Parathyroid adenoma (tissue), 2 donors: ENCODE data around the gene MAPT.
"Not testable (repeated sequence)": the region's sequence is repeated elsewhere in the genome, so short reads cannot be mapped to it uniquely, and the experiment has no call there.

ENCODE experiments used
- H2AFZ ChIP-seq: fragments of 300-600 bp; sonication (generic); one replicate; pipeline ENCODE4 v1.7.0; 2017; ENCODE audit warnings: antibody characterized with exemption, mild to moderate bottlenecking
- H3K27ac ChIP-seq: fragments of 300-600 bp; sonication (generic); one replicate; pipeline ENCODE4 v1.7.0; 2017
- H3K27me3 ChIP-seq: fragments of 300-600 bp; sonication (generic); one replicate; pipeline ENCODE4 v1.7.0; 2017; ENCODE audit warnings: low read length; ENCODE audit not compliant: control insufficient read depth, insufficient read depth
- H3K36me3 ChIP-seq: fragments of 300-600 bp; sonication (generic); one replicate; pipeline ENCODE4 v1.7.0; 2017; ENCODE audit warnings: low read length; ENCODE audit not compliant: control insufficient read depth, insufficient read depth
- H3K4me1 ChIP-seq: fragments of 300-600 bp; sonication (generic); one replicate; pipeline ENCODE4 v1.7.0; 2017; ENCODE audit warnings: control low read depth
- H3K4me2 ChIP-seq: fragments of 300-600 bp; sonication (generic); one replicate; pipeline ENCODE4 v1.7.0; 2017; ENCODE audit warnings: low read length
- H3K4me3 ChIP-seq: fragments of 300-600 bp; sonication (generic); one replicate; pipeline ENCODE4 v1.7.0; 2017; ENCODE audit warnings: low read depth, low read length
- H3K79me2 ChIP-seq: fragments of 300-600 bp; sonication (generic); one replicate; pipeline ENCODE4 v1.7.0; 2017; ENCODE audit warnings: control low read depth
- H3K9ac ChIP-seq: fragments of 300-600 bp; sonication (generic); one replicate; pipeline ENCODE4 v1.7.0; 2017; ENCODE audit warnings: mild to moderate bottlenecking
- H3K9me3 ChIP-seq: fragments of 300-600 bp; sonication (generic); one replicate; pipeline ENCODE4 v1.7.0; 2017; ENCODE audit warnings: low read length; ENCODE audit not compliant: control insufficient read depth
- TF ChIP-seq, protein P1 (sequence below): fragments of 300-600 bp; sonication (generic); IDR thresholded peaks from one replicate; pipeline ENCODE4 v1.7.0; 2017; ENCODE audit warnings: antibody characterized with exemption, mild to moderate bottlenecking
- donor health status: primary hyperparathyroidism.

MAPT gene

DNA sequence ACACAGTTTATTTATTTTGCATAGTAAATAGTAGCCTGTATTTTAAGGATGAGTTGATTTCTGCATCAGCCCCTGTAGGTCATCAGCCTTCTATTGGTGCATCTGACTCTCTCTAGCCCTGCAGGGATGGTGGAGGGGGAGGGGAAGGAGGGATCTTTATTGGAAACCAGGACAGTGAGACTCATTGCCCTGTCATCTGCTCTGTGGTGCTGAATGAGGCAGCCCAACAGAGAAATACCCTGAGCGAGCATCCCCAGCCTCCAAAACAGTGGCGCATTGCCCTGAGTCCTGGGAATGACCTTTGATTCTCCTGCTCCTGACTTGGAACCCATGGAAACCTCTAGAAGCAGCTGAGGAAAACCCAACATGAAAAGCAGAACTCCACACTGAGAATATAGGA is 59.2 kb downstream of the MAPT start:
- Histone ChIP-seq H3K4me2 (no peak overlapping the region), H2AFZ (no peak overlapping the region), H3K79me2 (peaks cover 6% of the 10 kb centered on the region), H3K27ac (no peak overlapping the region), H3K4me3 (no peak overlapping the region), H3K4me1 (peaks cover 6% of the 10 kb centered on the region), H3K9me3 (no peaks in the 10 kb centered on the region), H3K27me3 (no peaks in the 10 kb centered on the region), H3K36me3 (no peaks in the 10 kb centered on the region), H3K9ac (no peak overlapping the region)
- TF ChIP-seq, protein P1, sequence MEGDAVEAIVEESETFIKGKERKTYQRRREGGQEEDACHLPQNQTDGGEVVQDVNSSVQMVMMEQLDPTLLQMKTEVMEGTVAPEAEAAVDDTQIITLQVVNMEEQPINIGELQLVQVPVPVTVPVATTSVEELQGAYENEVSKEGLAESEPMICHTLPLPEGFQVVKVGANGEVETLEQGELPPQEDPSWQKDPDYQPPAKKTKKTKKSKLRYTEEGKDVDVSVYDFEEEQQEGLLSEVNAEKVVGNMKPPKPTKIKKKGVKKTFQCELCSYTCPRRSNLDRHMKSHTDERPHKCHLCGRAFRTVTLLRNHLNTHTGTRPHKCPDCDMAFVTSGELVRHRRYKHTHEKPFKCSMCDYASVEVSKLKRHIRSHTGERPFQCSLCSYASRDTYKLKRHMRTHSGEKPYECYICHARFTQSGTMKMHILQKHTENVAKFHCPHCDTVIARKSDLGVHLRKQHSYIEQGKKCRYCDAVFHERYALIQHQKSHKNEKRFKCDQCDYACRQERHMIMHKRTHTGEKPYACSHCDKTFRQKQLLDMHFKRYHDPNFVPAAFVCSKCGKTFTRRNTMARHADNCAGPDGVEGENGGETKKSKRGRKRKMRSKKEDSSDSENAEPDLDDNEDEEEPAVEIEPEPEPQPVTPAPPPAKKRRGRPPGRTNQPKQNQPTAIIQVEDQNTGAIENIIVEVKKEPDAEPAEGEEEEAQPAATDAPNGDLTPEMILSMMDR: no peak

- Histone ChIP-seq H3K9me3 (no peaks in the 10 kb centered on the region), H3K4me3 (no peak overlapping the region), H3K4me2 (no peak overlapping the region), H2AFZ (no peak overlapping the region), H3K27ac (no peak overlapping the region), H3K4me1 (no peaks in the 10 kb centered on the region), H3K27me3 (no peaks in the 10 kb centered on the region), H3K79me2 (peaks cover 6% of the 10 kb centered on the region), H3K36me3 (no peaks in the 10 kb centered on the region), H3K9ac (no peak overlapping the region)
- TF ChIP-seq, protein P1: no peak
These were observed 60.6 kb downstream of the MAPT start for GRCh38 chr17:45954914-45955313.

DNA sequence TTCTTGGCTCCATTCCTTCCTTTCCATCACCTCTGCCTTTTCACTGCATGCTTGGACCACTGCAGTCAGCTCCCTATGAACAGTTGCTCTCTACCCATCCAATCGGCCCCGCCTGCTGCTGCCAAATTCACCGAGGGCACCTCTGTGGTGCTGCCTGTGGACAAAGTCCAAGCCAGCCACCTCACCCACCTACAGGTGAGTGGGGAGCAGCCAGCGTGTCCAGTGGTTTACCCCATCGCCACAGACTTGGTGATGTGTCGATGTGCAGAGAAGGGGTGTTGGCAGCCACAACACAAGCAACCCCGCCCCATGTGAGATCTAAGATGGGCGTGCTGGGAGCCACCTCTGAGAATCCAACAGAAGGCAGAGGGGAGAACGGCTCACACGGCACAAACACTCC is 61.0 kb downstream of the MAPT start:
- Histone ChIP-seq H3K36me3 (no peaks in the 10 kb centered on the region), H2AFZ (no peak overlapping the region), H3K4me1 (no peaks in the 10 kb centered on the region), H3K4me3 (no peak overlapping the region), H3K4me2 (no peak overlapping the region), H3K79me2 (peaks cover 6% of the 10 kb centered on the region), H3K9ac (no peak overlapping the region), H3K27me3 (no peaks in the 10 kb centered on the region), H3K27ac (no peak overlapping the region), H3K9me3 (no peaks in the 10 kb centered on the region)
- TF ChIP-seq, protein P1: no peak

DNA sequence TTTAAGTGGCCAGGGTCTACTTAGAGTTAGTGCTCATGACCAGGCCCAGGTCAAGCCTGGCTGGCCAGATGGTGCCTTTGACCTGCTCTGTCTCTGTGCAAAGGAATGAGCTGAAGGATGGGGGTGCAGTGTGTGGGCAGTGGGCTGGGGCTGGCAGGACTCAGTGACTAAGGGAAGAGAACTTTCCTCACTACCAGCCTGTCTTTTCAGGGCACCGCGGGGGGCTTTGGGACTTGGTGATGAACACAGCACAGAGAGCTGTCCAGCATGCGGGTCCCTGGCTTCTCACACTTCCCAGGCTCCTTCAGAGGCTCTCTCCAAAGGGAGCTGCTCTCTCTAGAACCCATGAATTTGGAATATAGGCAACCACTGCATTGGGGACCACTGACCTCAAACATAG is 61.7 kb downstream of the MAPT start:
- Histone ChIP-seq H3K36me3 (no peaks in the 10 kb centered on the region), H3K4me3 (no peak overlapping the region), H3K79me2 (peaks cover 2% of the 10 kb centered on the region), H3K4me2 (no peak overlapping the region), H3K9ac (no peak overlapping the region), H3K9me3 (no peaks in the 10 kb centered on the region), H2AFZ (no peak overlapping the region), H3K4me1 (no peaks in the 10 kb centered on the region), H3K27ac (no peak overlapping the region), H3K27me3 (no peaks in the 10 kb centered on the region)
- TF ChIP-seq, protein P1: no peak

DNA sequence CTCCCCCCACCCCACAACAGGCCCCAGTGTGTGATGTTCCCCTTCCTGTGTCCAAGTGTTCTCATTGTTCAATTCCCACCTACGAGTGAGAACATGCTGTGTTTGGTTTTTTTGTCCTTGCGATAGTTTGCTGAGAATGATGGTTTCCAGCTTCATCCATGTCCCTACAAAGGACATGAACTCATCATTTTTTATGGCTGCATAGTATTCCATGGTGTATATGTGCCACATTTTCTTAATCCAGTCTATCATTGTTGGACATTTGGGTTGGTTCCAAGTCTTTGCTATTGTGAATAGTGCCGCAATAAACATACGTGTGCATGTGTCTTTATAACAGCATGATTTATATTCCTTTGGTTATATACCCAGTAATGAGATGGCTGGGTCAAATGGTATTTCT is 62.4 kb downstream of the MAPT start:
- not testable (repeated sequence) for H3K4me2 ChIP-seq, H3K9ac ChIP-seq

More for the DNA sequence above, 62.4 kb downstream of the MAPT start:
- not testable (repeated sequence) for H3K4me3 ChIP-seq, H3K79me2 ChIP-seq, H3K27me3 ChIP-seq, H3K9me3 ChIP-seq, H3K4me1 ChIP-seq, H2AFZ ChIP-seq, H3K36me3 ChIP-seq, H3K27ac ChIP-seq
